ENCODE data around the gene XIRP1.

DNA sequence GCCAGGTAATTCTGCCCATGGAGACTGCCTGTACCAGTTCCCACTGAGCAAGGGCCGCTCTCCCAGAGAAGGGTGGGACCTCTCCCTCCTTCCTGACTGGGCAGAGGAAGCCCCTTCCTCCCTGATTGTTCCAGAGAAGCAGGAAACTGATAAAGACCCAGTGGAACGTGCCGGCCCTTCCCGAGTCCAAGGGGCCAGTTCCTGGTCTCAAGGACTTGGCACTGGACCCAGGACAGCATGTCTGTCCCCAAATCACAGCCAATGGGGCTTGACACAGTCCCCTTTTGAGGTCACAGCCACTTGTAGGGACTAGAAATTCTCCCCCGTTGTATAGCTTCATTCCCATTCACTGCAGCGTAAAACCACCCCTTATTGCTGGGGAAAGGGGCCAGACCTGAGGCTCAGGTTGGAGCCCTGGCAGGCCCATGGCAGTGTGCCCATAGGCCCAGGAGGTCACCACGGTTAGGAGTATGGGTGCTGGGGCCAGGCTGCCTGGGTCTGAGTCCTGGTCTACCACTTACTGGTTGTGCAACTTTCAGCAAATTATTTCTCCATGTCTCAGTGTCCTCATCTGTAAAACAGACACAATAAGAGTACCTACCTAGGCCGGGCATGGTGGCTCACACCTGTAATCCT, 57.1 kb downstream of the XIRP1 start:
- no peak for TF ChIP-seq CTCF (IDR thresholded peaks at IDR 0.05; ENCODE audit: low read length)
- TF ChIP-seq EZH2 (optimal IDR thresholded peaks at IDR 0.05; ENCODE audit: low read depth, low read length): no peak

Measured in MM.1S (cell line).